ENCODE measurements around the gene GNE. TPM values are rescaled to one million over a fixed set of nuclear protein-coding genes. Genes with fewer than 3 reads are reported as not detected.

GNE gene
- total RNA-seq, 1 donor from 2014 or later: 25.2 TPM

DNA sequence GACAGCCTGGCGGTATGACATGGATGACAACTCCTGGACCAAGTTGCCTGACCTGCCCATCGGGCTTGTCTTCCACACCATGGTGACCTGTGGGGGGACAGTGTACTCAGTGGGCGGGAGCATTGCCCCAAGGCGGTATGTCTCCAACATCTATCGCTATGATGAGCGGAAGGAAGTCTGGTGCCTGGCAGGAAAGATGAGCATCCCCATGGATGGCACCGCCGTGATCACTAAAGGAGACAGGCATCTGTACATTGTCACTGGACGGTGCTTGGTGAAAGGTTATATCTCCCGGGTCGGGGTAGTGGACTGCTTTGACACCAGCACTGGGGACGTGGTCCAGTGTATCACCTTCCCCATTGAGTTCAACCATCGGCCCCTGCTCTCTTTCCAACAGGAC is 87.7 kb downstream of the GNE start:
- H3K4me2 ChIP-seq: no peak overlapping the region
- no peaks in the 10 kb centered on the region for H3K9me3 ChIP-seq (ENCODE audit: low read depth)
- H2AFZ ChIP-seq (replicated peaks): no peak overlapping the region
- Mint-ChIP-seq H3K4me1 (no peaks in the 10 kb centered on the region), H3K36me3 (no peaks in the 10 kb centered on the region), H3K9me3 (no peaks in the 10 kb centered on the region), H3K27me3 (ENCODE audit: insufficient read depth, low read depth) (peaks cover 14% of the 10 kb centered on the region), H3K4me3 (no peak overlapping the region), H3K27ac (no peak overlapping the region)
- DNase-seq (ENCODE audit: low spot score): no peak
- H3K9ac ChIP-seq: no peak overlapping the region
- no peaks in the 10 kb centered on the region for H3K79me2 ChIP-seq (ENCODE audit: low read depth)
- H3K4me3 ChIP-seq: no peak overlapping the region
- H3K36me3 ChIP-seq: no peaks in the 10 kb centered on the region
- no peaks in the 10 kb centered on the region for H3K27me3 ChIP-seq
- H3K4me1 ChIP-seq: no peaks in the 10 kb centered on the region
- H3K27ac ChIP-seq: no peak overlapping the region
- TF ChIP-seq EZH2phosphoT487 (IDR thresholded peaks at IDR 0.05) (no peak), EZH2 (IDR thresholded peaks at IDR 0.05) (no peak)
- TF ChIP-seq, protein P1, sequence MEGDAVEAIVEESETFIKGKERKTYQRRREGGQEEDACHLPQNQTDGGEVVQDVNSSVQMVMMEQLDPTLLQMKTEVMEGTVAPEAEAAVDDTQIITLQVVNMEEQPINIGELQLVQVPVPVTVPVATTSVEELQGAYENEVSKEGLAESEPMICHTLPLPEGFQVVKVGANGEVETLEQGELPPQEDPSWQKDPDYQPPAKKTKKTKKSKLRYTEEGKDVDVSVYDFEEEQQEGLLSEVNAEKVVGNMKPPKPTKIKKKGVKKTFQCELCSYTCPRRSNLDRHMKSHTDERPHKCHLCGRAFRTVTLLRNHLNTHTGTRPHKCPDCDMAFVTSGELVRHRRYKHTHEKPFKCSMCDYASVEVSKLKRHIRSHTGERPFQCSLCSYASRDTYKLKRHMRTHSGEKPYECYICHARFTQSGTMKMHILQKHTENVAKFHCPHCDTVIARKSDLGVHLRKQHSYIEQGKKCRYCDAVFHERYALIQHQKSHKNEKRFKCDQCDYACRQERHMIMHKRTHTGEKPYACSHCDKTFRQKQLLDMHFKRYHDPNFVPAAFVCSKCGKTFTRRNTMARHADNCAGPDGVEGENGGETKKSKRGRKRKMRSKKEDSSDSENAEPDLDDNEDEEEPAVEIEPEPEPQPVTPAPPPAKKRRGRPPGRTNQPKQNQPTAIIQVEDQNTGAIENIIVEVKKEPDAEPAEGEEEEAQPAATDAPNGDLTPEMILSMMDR (IDR thresholded peaks at IDR 0.05): no peak
- H3F3A ChIP-seq (ENCODE audit: low read depth): no peaks in the 10 kb centered on the region
- H4K20me1 ChIP-seq (ENCODE audit: low read depth): no peaks in the 10 kb centered on the region

GRCh38 chr9:36169708-36170107 is 88.5 kb downstream of the GNE start:
- no peak overlapping the region for H3K27ac ChIP-seq
- Mint-ChIP-seq H3K27ac (no peak overlapping the region), H3K4me1 (peaks cover 2% of the 10 kb centered on the region), H3K36me3 (no peaks in the 10 kb centered on the region), H3K27me3 (ENCODE audit: insufficient read depth, low read depth) (peaks cover 14% of the 10 kb centered on the region), H3K9me3 (no peaks in the 10 kb centered on the region), H3K4me3 (no peak overlapping the region)
- H3K79me2 ChIP-seq (ENCODE audit: low read depth): no peaks in the 10 kb centered on the region
- TF ChIP-seq EZH2phosphoT487 (IDR thresholded peaks at IDR 0.05) (no peak), EZH2 (IDR thresholded peaks at IDR 0.05) (no peak)
- TF ChIP-seq, protein P1 (IDR thresholded peaks at IDR 0.05): no peak
- H3K4me1 ChIP-seq: no peaks in the 10 kb centered on the region
- no peaks in the 10 kb centered on the region for H4K20me1 ChIP-seq (ENCODE audit: low read depth)
- H3F3A ChIP-seq (ENCODE audit: low read depth): peaks cover 8% of the 10 kb centered on the region
- no peak overlapping the region for H3K9ac ChIP-seq
- no peaks in the 10 kb centered on the region for H3K27me3 ChIP-seq
- H3K36me3 ChIP-seq: no peaks in the 10 kb centered on the region
- H3K4me2 ChIP-seq: no peak overlapping the region
- no peak overlapping the region for H3K4me3 ChIP-seq
- H3K9me3 ChIP-seq (ENCODE audit: low read depth): no peaks in the 10 kb centered on the region
- no peak overlapping the region for H2AFZ ChIP-seq (replicated peaks)
- no peak for DNase-seq (ENCODE audit: low spot score)

DNA sequence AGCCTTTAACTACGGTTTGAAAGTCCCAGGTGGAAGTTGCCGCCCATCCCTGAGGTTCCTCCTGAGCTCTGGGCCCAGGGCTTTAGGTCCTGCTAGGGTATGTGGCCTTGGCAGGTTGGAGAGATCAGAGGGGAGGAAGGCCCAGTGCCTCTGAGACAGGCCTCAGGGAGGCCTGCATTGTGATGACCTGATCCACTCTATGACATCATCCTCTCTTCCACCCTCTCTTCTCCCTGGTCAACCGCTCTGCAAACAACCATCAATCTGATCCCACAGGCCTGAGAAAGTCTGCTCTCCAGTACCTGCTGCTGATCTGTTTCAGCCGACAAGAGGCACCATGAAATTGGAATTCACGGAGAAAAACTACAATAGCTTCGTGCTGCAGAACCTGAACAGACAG is 89.1 kb downstream of the GNE start, which contains the start of gene CCIN:
CCIN (plus strand) TSS at position 223 of the 400 bp plus-strand sequence; CDS start at position 338, 115 bp downstream.
- H3K9ac ChIP-seq: no peak within 1 kb of the TSS
- no peak for TF ChIP-seq EZH2 (IDR thresholded peaks at IDR 0.05)
- TF ChIP-seq, protein P1 (IDR thresholded peaks at IDR 0.05): no peak
- TF ChIP-seq EZH2phosphoT487 (IDR thresholded peaks at IDR 0.05): no peak
- DNase-seq (ENCODE audit: low spot score): no peak
- no peaks in the 10 kb centered on the region for H4K20me1 ChIP-seq (ENCODE audit: low read depth)
- Mint-ChIP-seq H3K9me3 (no peaks in the 10 kb centered on the region), H3K27ac (no peak within 1 kb of the TSS), H3K4me3 (no peak within 1 kb of the TSS), H3K4me1 (peaks cover 3% of the 10 kb centered on the region), H3K36me3 (no peaks in the 10 kb centered on the region), H3K27me3 (ENCODE audit: insufficient read depth, low read depth) (peaks cover 16% of the 10 kb centered on the region)
- no peak within 1 kb of the TSS for H2AFZ ChIP-seq (replicated peaks)
- no peaks in the 10 kb centered on the region for H3K36me3 ChIP-seq
- no peaks in the 10 kb centered on the region for H3K9me3 ChIP-seq (ENCODE audit: low read depth)
- no peaks in the 10 kb centered on the region for H3K79me2 ChIP-seq (ENCODE audit: low read depth)
- no peak within 1 kb of the TSS for H3K4me3 ChIP-seq
- peaks cover 9% of the 10 kb centered on the region for H3F3A ChIP-seq (ENCODE audit: low read depth)
- no peaks in the 10 kb centered on the region for H3K4me1 ChIP-seq
- H3K27me3 ChIP-seq: no peaks in the 10 kb centered on the region
- H3K27ac ChIP-seq: no peak within 1 kb of the TSS
- no peak within 1 kb of the TSS for H3K4me2 ChIP-seq

Measured in neural progenitor cell (in vitro differentiated cells).